22Rv1 (cell line): ENCODE results near the gene OR4Q2.

Experiments
- ZFX ChIP-seq: fragments of 450-650 bp; IDR thresholded peaks from 2 replicates; pipeline ENCODE4 v1.6.1; 2017; ENCODE audit warnings: antibody characterized with exemption, borderline replicate concordance
- TF ChIP-seq, protein P1 (sequence below): fragments of 450-650 bp; IDR thresholded peaks from 2 replicates; pipeline ENCODE4 v1.5.1; 2017; ENCODE audit warnings: mild to moderate bottlenecking

- TF ChIP-seq, protein P1, sequence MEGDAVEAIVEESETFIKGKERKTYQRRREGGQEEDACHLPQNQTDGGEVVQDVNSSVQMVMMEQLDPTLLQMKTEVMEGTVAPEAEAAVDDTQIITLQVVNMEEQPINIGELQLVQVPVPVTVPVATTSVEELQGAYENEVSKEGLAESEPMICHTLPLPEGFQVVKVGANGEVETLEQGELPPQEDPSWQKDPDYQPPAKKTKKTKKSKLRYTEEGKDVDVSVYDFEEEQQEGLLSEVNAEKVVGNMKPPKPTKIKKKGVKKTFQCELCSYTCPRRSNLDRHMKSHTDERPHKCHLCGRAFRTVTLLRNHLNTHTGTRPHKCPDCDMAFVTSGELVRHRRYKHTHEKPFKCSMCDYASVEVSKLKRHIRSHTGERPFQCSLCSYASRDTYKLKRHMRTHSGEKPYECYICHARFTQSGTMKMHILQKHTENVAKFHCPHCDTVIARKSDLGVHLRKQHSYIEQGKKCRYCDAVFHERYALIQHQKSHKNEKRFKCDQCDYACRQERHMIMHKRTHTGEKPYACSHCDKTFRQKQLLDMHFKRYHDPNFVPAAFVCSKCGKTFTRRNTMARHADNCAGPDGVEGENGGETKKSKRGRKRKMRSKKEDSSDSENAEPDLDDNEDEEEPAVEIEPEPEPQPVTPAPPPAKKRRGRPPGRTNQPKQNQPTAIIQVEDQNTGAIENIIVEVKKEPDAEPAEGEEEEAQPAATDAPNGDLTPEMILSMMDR: no peak
- no peak for TF ChIP-seq ZFX
These were observed 26.7 kb upstream of the OR4Q2 start, which contains the start of gene OR4K15 for GRCh38 chr14:19975291-19975690.
